Thyroid gland (tissue), 4 donors: ENCODE data around the gene ERBB3. TPM values are rescaled to one million over a fixed set of nuclear protein-coding genes. Genes with fewer than 3 reads are reported as not detected.

Experiments
- DNase-seq, 2 donors: peaks; one replicate each; pipeline ENCODE4 v3.0.0-alpha.2; 2019
- H3K27ac ChIP-seq, 3 donors: fragments of 200-600 bp; sonication (generic); 1 replicate in 2 of 3; 2 replicates in 1 of 3; pipeline ENCODE4 v1.5.1; 2016 to 2019; ENCODE audit warnings: mild to moderate bottlenecking in 1 of 3, moderate library complexity in 1 of 3
- H3K27me3 ChIP-seq: fragments of 200-600 bp; sonication (generic); one replicate; pipeline ENCODE4 v1.5.1; 2019
- H3K36me3 ChIP-seq, 2 donors: fragments of 200-600 bp; sonication (generic); one replicate each; pipeline ENCODE4 v1.5.1; 2016 to 2019
- H3K4me1 ChIP-seq, 2 donors: fragments of 200-600 bp; sonication (generic); one replicate each; pipeline ENCODE4 v1.5.1; 2017 to 2019
- H3K4me3 ChIP-seq, 3 donors: fragments of 200-600 bp; sonication (generic); replicated peaks in 1 of 3; 1 replicate in 2 of 3; 2 replicates in 1 of 3; pipeline ENCODE4 v1.5.1; 2016; ENCODE audit warnings: mild to moderate bottlenecking in 1 of 3
- H3K9me3 ChIP-seq: fragments of 200-600 bp; sonication (generic); one replicate; pipeline ENCODE4 v1.5.1; 2017
- CTCF ChIP-seq, 6 experiments: fragments of 200-600 bp in 3 of 6; fragments of 450-650 bp in 3 of 6; sonication (generic) in 3 of 6; IDR thresholded peaks; one replicate each; pipeline ENCODE4 v1.5.1; 2016 to 2019; ENCODE audit warnings: antibody characterized with exemption in 6 of 6, mild to moderate bottlenecking in 2 of 6, inconsistent platforms in 1 of 6, moderate library complexity in 1 of 6
- POLR2A ChIP-seq, 2 donors: fragments of 450-650 bp; IDR thresholded peaks; one replicate each; pipeline ENCODE4 v1.6.1; 2017; ENCODE audit warnings: antibody characterized with exemption in 2 of 2, mild to moderate bottlenecking in 2 of 2, moderate library complexity in 1 of 2
- WGBS, 2 donors: methylation state at CpG; one replicate each; pipeline ENCODE4 v1.1.5; 2017; 5-methylcytosine and 5-hydroxymethylcytosine counted together
- intact Hi-C: fragments of 100-400 bp; cut with DNase I; formaldehyde crosslinking; loops from one replicate; pipeline ENCODE4 v1.15.1; 2023
- total RNA-seq, 4 donors: library from RNA; depleted of rRNA; stranded (reverse); fragments of >200 nt; gene quantifications; one replicate each; pipeline ENCODE4 v1.2.3, GENCODE V29; 2016

ERBB3 gene
- total RNA-seq, 4 donors from 2014 or later, result 14.7 to 30.0 (median 20.4) TPM

- Histone ChIP-seq H3K27ac (peak within 1 kb of the TSS; percentile 89 to 96 (median 92)), H3K4me3 (peak within 1 kb of the TSS; percentile 37 to 73 (median 49)), H3K4me1 (peaks cover 19 to 30% of the 10 kb centered on the region in 2 donors), H3K9me3 (no peaks in the 10 kb centered on the region), H3K36me3 (no peaks in the 10 kb centered on the region), H3K27me3 (no peaks in the 10 kb centered on the region)
- TF ChIP-seq CTCF (IDR thresholded peaks at IDR 0.05) (peak in 1 of 6 experiments; percentile 17), POLR2A (IDR thresholded peaks at IDR 0.05) (peak in 1 of 2 donors; percentile 83)
- 0 to 1% methylated on average over 28 to 32 of the region's 37 CpGs for whole genome bisulfite sequencing, 2 donors
- intact Hi-C loops, result no loop called here
- DNase-seq, result peak; percentile 94
Measured at GRCh38 chr12:56152132-56152755, 72.3 kb downstream of the ERBB3 start, which contains the start of gene MYL6B. TSS of gene MYL6B (plus strand) at chr12:56152587. CDS start at chr12:56153919, 1,332 bp downstream.

Other genes starting within 250 kb of the ERBB3 start
- 1 to 10 TPM; 2.3 to 4.2 (median 3.4) TPM for gene MMP19, start 237.2 kb upstream of the ERBB3 start, total RNA-seq
- gene PYM1, start 152.3 kb upstream of the ERBB3 start, total RNA-seq, result 10 to 100 TPM; 28.6 to 48.2 (median 43.7) TPM
- 10 to 100 TPM; 20.6 to 55.9 (median 28.7) TPM for gene DGKA, start 149.0 kb upstream of the ERBB3 start, total RNA-seq
- gene PMEL, start 114.1 kb upstream of the ERBB3 start, total RNA-seq, result 1 to 10 TPM; 1.7 to 5.8 (median 3.0) TPM
- 10 to 100 TPM; 13.9 to 17.2 (median 15.8) TPM for gene CDK2, start 113.3 kb upstream of the ERBB3 start, total RNA-seq
- gene RAB5B, start 106.1 kb upstream of the ERBB3 start, total RNA-seq, result 100 to 1,000 TPM; 104 to 119 (median 107) TPM
- gene SUOX, start 82.9 kb upstream of the ERBB3 start, total RNA-seq, result 10 to 100 TPM; 18.7 to 36.8 (median 36.2) TPM
- 10 to 100 TPM in 2 of 4 donors, 1 to 10 TPM in 2; 4.2 to 10.9 (median 9.4) TPM for gene IKZF4, start 59.1 kb upstream of the ERBB3 start, total RNA-seq
- 1,000 to 10,000 TPM in 1 of 4 donors, 100 to 1,000 TPM in 2, 10 to 100 TPM in 1; 81.4 to 1,193 (median 632) TPM for gene RPS26, start 38.2 kb upstream of the ERBB3 start, total RNA-seq
- 100 to 1,000 TPM in 3 of 4 donors, 10 to 100 TPM in 1; 94.0 to 142 (median 122) TPM for gene PA2G4, start 24.4 kb downstream of the ERBB3 start, total RNA-seq
- gene RPL41, start 36.5 kb downstream of the ERBB3 start, total RNA-seq, result 1,000 to 10,000 TPM; 1,344 to 2,817 (median 2,330) TPM
- 1 to 10 TPM; 4.7 to 7.7 (median 5.6) TPM for gene ZC3H10, start 38.1 kb downstream of the ERBB3 start, total RNA-seq
- 10 to 100 TPM; 60.6 to 84.7 (median 68.7) TPM for gene ESYT1, start 48.1 kb downstream of the ERBB3 start, total RNA-seq
- gene MYL6B, start 72.4 kb downstream of the ERBB3 start, total RNA-seq, result 100 to 1,000 TPM in 1 of 4 donors, 10 to 100 TPM in 3; 33.4 to 115 (median 48.1) TPM
- gene MYL6, start 78.2 kb downstream of the ERBB3 start, total RNA-seq, result 1,000 to 10,000 TPM; 1,110 to 2,359 (median 1,915) TPM
- gene SMARCC2, start 109.3 kb downstream of the ERBB3 start, total RNA-seq, result 100 to 1,000 TPM in 1 of 4 donors, 10 to 100 TPM in 3; 76.5 to 101 (median 83.0) TPM
- gene RNF41, start 141.8 kb downstream of the ERBB3 start, total RNA-seq, result 10 to 100 TPM; 63.4 to 89.7 (median 73.4) TPM
- 10 to 100 TPM; 19.4 to 35.7 (median 31.4) TPM for gene NABP2, start 144.2 kb downstream of the ERBB3 start, total RNA-seq
- not detected for gene SLC39A5, start 149.9 kb downstream of the ERBB3 start, total RNA-seq
- 10 to 100 TPM; 15.9 to 22.3 (median 18.3) TPM for gene ANKRD52, start 178.2 kb downstream of the ERBB3 start, total RNA-seq
- 10 to 100 TPM; 11.3 to 28.7 (median 19.7) TPM for gene COQ10A, start 186.8 kb downstream of the ERBB3 start, total RNA-seq
- gene CS, start 220.2 kb downstream of the ERBB3 start, total RNA-seq, result 100 to 1,000 TPM; 110 to 190 (median 118) TPM
- 100 to 1,000 TPM; 107 to 129 (median 124) TPM for gene CNPY2, start 235.8 kb downstream of the ERBB3 start, total RNA-seq